ENCODE data around the gene STK33.
A peak's percentile ranks its signal among the peaks of the same experiment; 100 is the strongest.

The STK33 gene

GRCh38 chr11:8615291-8616032, 21.4 kb upstream of the STK33 start:
- TF ChIP-seq, protein P1, sequence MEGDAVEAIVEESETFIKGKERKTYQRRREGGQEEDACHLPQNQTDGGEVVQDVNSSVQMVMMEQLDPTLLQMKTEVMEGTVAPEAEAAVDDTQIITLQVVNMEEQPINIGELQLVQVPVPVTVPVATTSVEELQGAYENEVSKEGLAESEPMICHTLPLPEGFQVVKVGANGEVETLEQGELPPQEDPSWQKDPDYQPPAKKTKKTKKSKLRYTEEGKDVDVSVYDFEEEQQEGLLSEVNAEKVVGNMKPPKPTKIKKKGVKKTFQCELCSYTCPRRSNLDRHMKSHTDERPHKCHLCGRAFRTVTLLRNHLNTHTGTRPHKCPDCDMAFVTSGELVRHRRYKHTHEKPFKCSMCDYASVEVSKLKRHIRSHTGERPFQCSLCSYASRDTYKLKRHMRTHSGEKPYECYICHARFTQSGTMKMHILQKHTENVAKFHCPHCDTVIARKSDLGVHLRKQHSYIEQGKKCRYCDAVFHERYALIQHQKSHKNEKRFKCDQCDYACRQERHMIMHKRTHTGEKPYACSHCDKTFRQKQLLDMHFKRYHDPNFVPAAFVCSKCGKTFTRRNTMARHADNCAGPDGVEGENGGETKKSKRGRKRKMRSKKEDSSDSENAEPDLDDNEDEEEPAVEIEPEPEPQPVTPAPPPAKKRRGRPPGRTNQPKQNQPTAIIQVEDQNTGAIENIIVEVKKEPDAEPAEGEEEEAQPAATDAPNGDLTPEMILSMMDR (IDR thresholded peaks at IDR 0.05; ENCODE audit: low read depth, low read length) = no peak
- no peak overlapping the region for H3K4me3 ChIP-seq (ENCODE audit: low read depth, low read length)
- in situ Hi-C loops (cut with HindIII; ENCODE audit: low sequenced_read_pairs) = no loop called here
- no peak for DNase-seq (ENCODE audit: low read depth, low spot score)

DNA sequence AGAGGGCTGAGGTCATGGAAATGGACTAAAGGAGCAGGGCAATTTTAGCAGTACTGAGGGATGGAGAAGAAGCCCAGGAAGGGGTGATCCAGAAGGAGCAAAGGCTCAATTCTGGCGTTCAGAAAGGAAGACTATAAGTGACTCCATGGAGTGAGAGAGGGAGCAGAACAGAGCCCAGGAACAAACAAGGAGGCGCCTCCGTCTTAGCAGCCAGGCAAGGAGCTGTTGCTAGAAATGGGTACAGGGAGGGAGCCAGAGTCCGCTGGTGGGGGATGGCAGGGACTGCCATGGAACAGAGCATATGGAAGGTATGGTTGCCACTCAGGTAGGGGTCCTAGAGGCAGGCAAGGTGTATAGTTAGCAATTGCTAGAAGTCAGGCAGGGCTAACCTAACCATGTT, 20.5 kb upstream of the STK33 start:
- TF ChIP-seq, protein P1 (IDR thresholded peaks at IDR 0.05; ENCODE audit: low read depth, low read length) = no peak
- in situ Hi-C loops (cut with HindIII; ENCODE audit: low sequenced_read_pairs) = no loop called here
- DNase-seq (ENCODE audit: low read depth, low spot score) = no peak
- H3K4me3 ChIP-seq (ENCODE audit: low read depth, low read length) = no peak overlapping the region

GRCh38 chr11:8613036-8613435, 19.0 kb upstream of the STK33 start:
- in situ Hi-C loops (cut with HindIII; ENCODE audit: low sequenced_read_pairs) = no loop called here
- TF ChIP-seq, protein P1 (IDR thresholded peaks at IDR 0.05; ENCODE audit: low read depth, low read length) = no peak
- H3K4me3 ChIP-seq (ENCODE audit: low read depth, low read length) = no peak overlapping the region
- DNase-seq (ENCODE audit: low read depth, low spot score) = no peak

- in situ Hi-C loops (cut with HindIII; ENCODE audit: low sequenced_read_pairs) = no loop called here
- no peak for DNase-seq (ENCODE audit: low read depth, low spot score)
- TF ChIP-seq, protein P1 (IDR thresholded peaks at IDR 0.05; ENCODE audit: low read depth, low read length) = no peak
These were observed 18.5 kb upstream of the STK33 start for GRCh38 chr11:8612522-8612921.

GRCh38 chr11:8610532-8611116, 16.6 kb upstream of the STK33 start:
- H3K4me3 ChIP-seq (ENCODE audit: low read depth, low read length) = no peak overlapping the region
- in situ Hi-C loops (cut with HindIII; ENCODE audit: low sequenced_read_pairs) = no loop called here
- TF ChIP-seq, protein P1 (IDR thresholded peaks at IDR 0.05; ENCODE audit: low read depth, low read length) = no peak
- DNase-seq (ENCODE audit: low read depth, low spot score) = peak; percentile 25

More at GRCh38 chr11:8612522-8612921, 18.5 kb upstream of the STK33 start:
- H3K4me3 ChIP-seq (ENCODE audit: low read depth, low read length) = no peak overlapping the region

GRCh38 chr11:8608652-8609051, 14.6 kb upstream of the STK33 start:
- H3K4me3 ChIP-seq (ENCODE audit: low read depth, low read length) = no peak overlapping the region
- peak; percentile 28 for DNase-seq (ENCODE audit: low read depth, low spot score)
- TF ChIP-seq, protein P1 (IDR thresholded peaks at IDR 0.05; ENCODE audit: low read depth, low read length) = no peak
- in situ Hi-C loops (cut with HindIII; ENCODE audit: low sequenced_read_pairs) = no loop called here

Data from astrocyte of the spinal cord (primary cell).